NOMO-1 treated with dmso at 0.1 percent for 144 hours (cell line): ENCODE measurements around the gene CLCN4.

Source experiments
- DNase-seq: peaks from one replicate; lab custom pipeline; 2025; ENCODE audit not compliant: unreplicated experiment; lab: John Stamatoyannopoulos, UW

CLCN4 gene

DNA sequence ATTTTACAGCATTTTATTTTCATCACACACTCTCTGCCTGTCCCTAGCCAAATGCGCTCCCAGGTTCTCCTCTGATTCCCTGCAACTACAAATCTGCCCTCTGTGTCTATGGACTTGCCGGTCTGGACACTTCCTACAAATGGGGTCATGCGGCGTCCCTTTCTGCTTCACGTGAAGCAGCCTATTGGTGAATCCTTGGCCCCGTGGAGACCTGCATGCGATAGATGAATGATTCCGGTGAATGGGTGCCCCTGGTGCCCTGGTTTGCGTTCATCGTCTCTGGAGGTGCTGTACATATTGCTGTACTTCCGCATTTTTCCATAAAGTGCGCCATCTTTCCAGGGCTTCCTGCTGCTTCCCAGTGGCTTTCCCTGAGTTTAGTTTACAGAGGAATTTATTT is 27.5 kb upstream of the CLCN4 start:
- DNase-seq: no peak

DNA sequence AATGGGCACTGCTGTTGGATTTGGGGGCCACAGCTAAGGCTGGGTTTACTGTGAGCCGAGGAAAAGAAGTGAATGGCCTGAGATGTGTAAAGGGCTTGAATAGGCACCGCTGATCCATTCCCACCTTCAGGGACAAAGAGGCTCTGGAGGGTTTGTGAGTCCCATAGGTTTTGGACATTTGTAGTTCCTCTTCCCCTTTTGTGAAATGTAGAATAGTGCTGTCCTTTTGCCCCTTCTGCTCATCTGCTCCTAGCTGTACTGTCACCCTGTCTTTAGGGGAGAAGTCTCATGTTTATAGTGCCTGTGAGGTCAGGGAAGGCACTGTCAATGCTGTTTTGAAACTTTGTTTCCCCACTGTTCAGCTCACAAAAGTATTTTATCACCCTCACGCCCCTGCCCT is 26.4 kb upstream of the CLCN4 start:
- peak; percentile 5 for DNase-seq

DNA sequence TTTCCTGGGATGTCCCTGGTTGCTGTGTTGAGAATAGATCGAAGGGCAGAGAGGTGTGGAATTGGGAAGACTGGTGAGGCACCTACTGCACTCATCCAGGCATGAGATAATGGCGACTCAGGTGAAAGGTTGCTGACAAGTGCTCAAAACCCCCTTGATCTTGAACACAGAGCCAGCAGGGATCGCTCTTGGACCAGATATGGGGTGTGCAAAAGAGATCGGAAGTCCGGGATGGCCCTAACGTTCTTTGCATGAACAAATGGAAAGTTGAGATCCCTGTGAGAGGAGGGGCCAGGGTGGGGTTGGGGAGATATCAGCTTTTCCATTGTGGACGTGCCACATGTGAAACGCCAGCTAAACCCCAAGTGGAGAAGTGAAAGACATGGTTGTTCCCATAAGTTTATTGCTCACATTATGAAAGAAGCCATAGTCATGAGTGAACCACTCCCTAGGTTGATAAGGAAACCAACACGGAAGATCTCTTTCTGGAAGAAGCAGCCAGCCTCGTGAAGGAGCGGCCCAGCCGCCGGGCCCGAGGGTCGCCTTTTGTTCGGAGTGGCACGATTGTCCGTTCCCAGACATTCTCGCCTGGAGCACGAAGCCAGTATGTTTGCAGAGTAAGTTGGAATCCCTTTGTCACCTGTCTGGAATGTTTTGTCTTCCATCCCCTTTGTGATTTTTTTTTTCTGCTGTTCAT is 22.6 kb upstream of the CLCN4 start:
- DNase-seq: no peak

DNA sequence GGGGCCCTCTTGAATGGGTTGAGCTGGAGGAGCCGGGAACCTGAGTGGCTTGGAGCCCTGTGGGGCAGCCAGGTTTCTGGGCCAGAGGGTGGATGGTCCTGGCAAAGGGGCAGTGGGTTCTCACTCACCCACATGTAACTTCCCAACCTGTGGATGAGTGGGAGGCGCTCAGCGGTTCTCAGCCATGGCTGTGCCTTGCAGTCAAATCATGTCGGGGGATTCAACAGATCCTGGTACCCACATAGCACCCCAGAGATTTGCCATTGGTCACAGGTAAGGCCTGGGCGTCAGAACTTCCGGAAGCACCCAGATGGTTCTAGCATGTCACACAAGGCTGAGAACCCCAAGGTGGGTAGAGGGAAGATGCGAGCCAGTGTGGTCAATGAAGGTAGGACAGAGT is 21.9 kb upstream of the CLCN4 start:
- DNase-seq: no peak

DNA sequence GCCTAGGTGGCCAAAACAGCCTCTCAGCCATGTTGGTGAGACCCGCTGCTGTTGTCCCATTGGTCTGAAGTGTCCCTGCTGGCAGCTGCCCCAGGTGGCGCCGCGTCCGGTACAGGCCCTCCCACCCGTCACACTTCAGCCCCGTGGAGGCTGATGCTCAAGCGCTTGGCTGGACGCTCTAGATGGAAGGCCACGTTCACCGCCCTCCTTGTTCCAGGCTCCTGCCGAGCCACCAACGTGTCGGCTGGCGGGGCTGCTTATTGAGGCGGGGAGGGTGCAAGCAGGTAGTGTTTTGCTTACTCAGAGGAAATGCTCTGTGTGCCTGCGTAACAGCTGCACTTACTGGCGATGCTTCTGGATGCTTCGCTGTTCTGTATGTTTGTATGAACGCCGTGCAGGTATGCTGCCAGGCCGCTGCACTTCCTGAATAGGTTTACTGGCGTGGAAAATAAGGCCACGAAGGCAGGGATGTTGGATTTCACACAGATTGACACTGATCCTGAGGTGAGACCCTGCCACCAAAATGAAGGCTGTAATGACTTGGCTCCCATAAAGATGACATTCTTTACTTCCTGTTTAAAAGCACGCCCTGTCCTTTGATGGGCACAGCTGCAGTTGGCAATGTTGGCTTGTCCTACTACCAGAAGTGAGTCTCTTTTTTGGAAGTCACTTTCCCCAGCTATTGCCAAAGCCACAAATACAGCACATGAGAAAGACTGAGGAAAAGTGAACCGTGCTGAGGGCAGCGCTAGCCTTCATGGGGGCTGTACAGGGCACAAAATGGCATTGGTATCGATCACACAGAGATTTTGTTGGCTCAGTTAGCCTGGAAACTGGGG is 21.0 kb upstream of the CLCN4 start:
- no peak for DNase-seq

GRCh38 chrX:10138726-10139125 is 18.0 kb upstream of the CLCN4 start:
- DNase-seq: no peak

DNA sequence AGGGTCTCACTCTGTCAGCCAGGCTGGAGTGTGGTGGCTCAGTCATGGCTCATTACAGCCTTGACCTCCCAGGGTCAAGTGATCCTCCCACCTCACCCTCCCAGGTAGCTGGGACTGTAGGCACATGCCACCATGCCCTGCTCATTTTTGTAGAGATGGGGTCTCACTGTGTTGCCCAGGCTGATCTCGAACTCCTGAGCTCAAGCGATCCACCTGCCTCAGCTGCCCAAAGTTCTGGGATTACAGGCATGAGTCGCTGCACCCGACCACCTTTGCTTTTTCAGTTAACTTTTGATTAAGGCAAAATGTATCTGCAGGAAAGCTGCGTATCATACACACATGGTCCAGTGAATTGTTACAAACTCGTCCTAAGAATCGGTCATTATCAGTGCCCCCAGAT is 16.5 kb upstream of the CLCN4 start:
- no peak for DNase-seq

GRCh38 chrX:10142041-10142599 is 14.7 kb upstream of the CLCN4 start:
- no peak for DNase-seq

GRCh38 chrX:10143071-10143983 is 13.4 kb upstream of the CLCN4 start:
- DNase-seq: no peak

DNA sequence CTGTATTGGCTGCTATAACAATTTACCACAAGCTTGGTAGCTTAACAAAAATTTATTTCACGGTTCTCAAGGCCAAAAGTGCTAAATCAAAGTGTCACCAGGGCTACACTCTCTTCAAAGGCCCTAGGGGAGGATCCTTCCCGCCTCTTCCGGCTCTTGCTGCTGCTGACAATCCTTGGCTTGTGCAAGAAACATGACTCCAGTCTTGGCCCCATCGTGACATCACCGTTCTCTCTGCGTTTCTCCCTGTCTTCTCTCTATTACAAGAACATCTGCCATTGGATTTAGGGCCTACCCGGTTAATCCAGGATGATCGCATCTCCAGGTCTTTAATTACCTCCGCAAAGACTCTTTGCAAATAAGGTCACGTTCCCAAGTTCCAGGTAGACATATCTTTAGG is 10.4 kb upstream of the CLCN4 start:
- DNase-seq: no peak

GRCh38 chrX:10152086-10152485 is 4.7 kb upstream of the CLCN4 start:
- no peak for DNase-seq

GRCh38 chrX:10155137-10155536 is 1.6 kb upstream of the CLCN4 start:
- DNase-seq: no peak

DNA sequence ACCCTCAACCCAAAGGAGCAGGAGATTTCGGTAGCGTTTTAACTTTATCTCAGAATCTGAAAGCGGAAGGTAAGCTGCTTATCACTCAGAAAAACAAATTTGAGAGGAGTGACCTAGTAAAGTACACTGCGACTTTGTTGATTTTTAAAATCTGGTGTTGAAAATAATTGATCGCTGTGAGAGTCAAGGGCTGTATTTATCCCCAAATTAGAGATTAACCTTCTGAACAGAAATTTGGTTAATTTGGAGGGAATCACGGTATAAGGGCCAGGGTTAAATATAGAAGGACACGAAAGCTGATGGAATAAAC is 212 bp downstream of the CLCN4 start:
- DNase-seq: no peak

DNA sequence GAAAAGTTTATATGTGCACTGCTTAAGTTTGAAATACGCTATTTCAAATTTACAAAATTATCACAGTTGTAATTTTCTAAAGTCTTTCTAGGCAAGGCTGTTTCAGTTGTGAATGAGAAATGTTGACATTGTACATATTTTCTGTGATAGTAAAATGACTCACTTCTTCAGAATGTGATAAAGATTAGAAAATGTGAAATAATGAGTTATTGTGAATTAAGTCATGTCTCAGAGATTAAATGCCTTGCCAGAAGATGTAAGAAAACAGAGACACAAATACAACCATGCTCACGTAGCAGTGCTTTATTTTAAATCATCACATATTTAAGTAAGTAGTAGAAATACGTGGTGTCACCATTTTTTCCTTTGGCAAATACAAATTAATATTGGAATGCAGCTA is 768 bp downstream of the CLCN4 start:
- no peak for DNase-seq

GRCh38 chrX:10158279-10159144 is 1.7 kb downstream of the CLCN4 start:
- DNase-seq: no peak

DNA sequence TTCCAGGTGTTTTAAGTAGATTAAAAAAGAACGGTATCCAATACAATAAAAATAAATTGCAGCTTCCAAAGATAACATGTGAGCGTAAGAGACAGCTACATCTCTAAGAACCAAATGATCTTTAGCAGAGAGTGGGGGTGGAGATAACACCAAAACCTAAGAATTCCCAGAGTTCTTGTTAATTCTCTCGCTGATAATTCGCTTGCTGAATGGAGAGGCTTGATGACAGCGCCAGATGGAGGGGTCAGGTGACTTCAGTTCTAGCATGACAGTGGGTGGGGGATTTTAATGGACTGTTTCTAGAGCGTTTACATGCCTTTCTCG is 2.3 kb downstream of the CLCN4 start:
- DNase-seq: no peak

GRCh38 chrX:10160211-10160610 is 3.4 kb downstream of the CLCN4 start:
- DNase-seq: no peak

GRCh38 chrX:10163031-10163430 is 6.3 kb downstream of the CLCN4 start:
- no peak for DNase-seq

DNA sequence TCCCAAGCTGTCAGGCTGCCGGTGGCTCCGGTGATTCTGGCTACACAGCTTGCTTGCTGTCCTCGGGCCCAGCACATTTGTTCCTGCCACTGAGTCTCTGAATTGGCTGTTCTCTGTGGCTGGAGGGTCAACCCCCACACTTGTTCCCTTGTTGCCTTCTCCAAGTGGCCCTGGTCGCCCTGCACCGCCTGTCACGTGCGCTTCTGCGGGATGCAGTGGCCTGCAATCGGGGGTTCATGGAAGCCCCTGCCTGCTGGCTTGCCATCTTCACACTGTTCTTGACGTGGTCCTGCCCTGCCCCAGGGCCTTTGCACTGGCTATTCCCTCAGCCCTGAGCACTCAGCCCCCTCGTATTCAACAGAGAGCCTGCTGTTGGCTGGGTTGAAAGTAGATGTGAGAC is 8.1 kb downstream of the CLCN4 start:
- no peak for DNase-seq

DNA sequence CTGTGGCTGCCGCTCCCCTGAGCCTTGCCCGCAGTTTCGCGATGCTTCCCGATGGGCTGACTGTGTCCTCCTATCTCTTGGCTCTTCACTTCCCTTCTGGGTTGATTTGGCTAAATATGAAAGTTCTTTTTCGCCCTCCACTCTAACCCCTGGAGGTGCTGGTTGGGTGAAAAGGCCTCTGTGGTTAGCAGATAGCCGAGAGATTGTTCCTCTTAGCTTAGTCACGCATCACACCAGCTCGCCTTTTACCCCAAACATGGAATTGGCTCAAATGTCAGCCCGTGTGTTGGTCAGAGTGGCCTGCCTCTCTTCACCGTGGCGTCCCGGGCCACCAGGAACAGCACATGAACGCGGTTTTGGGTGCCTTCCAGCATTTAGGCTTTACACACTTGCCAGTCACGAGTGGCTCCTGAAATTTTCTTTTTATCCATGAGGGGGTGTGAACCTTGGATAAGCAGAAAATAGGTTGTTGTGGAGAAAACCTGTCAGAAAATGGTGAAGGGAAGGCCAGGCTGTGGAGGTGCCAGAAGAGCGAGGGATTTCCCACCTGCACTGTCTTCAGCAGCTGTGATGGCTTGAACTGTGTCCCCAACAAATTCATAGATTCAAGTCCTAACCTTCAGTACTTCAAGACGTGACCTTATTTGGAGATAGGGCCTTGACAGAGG is 8.9 kb downstream of the CLCN4 start:
- DNase-seq: peak; percentile 40
